NCI-H510A (cell line): Measurements from ENCODE around the gene PGAM2.
"Not testable (repeated sequence)": the region's sequence is repeated elsewhere in the genome, so short reads cannot be mapped to it uniquely, and the experiment has no call there.

ENCODE experiments used
- DNase-seq: peaks from one replicate; lab custom pipeline; 2025; lab: John Stamatoyannopoulos, UW

The PGAM2 gene

DNA sequence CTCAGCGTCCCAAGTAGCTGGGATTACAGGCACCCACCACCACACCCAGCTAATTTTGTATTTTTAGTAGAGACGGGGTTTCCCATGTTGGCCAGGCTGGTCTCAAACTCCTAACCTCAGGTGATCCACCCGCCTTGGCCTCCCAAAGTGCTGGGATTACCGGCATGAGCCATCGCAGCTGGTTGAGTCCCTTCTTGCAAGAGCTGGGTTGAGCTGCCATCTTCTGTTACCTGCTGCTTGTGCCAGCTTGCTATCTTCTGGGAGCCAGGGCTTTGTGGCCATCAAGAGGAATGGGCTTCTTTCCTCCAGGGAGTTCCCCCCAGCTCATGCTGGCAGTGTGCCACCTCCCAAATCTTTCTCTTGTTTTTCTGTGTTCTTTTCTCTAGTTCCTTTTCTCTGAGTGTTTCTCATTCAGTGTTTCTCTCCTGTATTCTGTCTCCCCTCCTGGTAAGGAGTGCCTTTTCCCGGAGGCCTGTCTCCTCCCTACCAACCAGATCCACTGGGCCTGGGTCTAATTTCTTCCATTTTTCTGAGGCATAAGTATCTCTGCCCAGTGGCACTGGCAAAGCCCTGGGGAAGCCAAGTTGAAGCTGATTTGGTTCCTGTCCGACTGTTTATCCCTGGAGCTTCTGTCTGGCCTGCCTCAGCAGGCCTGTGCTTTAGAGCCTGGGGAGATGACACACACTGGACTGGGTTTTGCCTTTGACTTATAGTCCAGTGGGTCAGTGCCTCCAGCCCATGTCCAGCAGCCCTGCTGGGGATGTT, 17.2 kb downstream of the PGAM2 start:
- DNase-seq: no peak

DNA sequence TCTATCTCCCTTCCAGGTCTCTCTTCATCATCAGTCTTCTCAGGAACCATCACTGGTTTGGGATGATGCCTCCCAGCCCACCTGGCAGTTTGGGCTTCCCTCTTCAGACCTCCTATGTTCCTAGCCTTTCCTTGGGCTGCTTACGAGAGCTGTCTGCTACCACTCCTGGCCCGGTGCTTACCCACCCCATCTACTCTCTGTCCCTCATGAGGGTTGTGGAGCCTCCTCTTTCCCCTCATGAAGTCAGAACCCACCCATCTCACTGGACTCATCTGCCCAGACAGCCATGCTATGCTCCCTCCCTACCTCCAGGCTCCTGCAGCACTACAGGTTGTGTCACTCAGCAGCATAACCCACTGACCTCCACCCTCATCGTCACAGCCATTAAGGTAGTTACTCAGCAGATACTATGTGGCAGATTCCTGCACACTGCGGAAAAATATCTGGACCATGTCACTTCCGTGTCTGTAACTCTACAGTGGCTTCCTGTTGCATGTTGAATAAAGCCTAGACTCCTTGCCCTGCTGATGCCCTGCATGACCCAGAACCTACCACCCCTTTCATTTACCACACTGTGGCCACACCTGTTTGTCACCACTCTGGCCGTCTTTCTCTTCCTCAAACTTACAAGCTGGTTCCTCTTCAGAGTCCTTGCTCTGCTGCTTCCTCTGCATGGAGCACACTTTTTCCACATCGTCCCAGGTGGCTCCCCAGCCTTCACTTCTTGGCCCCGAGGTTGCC, 18.9 kb downstream of the PGAM2 start:
- DNase-seq: no peak

DNA sequence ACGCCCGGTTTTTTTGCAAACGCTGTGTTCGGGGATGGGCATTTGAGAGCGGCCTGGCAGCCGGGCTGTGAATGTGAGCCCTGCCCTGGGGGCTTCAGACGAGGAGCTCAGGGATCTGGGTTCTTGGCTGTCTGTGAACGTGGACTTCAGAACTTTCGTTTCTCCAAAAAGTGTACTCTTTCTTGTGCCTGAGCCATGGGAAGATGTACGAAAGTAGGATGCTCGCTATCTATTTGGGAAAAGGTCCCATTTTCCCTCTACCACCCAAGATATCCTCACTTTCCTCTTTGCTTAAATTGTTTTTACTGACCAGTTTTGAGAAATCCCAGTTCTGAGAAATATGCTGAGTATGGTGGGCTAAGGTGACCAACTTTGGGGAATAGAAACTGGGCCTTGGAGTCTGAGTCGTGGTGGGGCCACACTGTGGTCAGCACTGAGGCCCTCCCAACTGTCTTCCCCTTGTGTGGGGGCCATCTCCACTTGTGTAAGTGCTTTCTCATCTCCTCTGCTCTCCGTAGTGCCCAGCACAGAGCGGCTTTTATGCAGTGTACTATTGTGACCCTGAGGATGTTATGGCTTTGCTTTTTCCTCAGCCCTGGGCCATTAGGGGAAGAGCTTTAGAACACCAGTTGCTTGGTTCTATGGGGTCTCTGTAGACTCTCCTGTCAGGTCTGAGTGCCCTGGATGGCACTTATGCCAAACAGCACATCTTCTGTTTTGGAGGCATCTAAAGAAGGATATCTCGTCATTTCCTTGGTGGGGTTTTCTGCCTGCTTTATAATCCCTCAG, 19.9 kb downstream of the PGAM2 start:
- no peak for DNase-seq

DNA sequence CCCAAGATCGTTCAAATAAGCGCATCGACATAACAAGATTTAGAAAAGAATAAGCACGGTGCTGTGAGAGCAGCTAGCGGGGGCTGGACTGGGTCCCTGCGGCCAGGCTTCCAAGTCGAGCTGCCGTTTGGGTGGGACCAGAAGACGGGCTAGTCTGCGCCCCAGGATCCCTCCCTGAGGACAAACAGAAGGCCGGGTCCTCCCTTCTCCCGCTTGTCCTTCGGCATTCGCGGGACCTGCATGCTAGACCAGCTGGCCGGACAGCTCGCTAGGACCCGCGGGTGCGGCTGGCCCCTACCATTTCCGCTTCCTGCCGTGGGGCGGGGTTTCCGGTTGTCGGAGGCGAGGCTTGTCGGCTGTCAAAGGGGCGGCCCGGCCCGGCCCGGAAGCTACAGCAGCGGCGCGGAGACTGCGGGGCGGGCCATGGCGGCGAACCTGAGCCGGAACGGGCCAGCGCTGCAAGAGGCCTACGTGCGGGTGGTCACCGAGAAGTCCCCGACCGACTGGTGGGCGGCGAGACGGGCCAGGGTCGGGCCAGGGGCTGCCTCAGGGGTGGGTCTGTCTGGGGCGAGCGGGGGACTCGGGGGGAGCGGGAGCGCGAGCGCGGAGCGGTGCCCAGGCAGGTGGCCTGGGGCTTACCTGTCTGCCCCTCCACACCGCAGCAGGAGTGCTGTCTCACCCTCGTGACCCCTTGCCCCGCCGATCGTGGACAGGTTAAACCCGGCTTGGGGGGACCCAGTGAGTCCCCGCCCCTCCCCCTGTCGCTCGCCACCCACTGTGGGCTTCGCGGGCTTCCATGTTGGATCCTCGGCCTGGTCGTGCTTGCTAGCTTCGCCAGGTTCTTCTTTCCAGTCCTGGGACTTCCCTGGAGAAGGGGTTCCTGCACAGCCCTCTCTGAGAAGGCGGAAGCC, 20.8 kb downstream of the PGAM2 start, which contains the start of gene DBNL:
DBNL (plus strand) TSS at position 388 of the 911 bp plus-strand sequence; CDS start at position 424, 36 bp downstream.
- DNase-seq: peak; percentile 68

DNA sequence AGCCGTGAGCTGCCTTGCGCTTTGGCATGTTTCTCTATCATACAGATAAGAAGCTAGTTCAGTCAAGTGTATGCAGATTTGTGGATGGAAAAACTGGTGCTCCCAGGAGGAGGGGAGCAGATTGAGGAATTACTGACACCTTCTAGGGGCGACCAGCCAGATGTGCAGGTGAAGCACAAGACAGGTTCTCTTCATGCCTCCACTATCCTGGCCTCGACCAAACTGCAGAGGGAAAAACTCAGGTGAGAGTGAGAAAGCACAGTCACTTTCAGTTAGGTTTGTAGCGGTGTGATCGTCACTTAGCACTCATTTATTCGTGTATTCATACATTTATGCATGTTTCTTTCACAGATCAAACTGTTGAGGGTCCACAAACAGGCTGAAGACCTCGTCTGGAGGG, 21.5 kb downstream of the PGAM2 start:
- DNase-seq: no peak

DNA sequence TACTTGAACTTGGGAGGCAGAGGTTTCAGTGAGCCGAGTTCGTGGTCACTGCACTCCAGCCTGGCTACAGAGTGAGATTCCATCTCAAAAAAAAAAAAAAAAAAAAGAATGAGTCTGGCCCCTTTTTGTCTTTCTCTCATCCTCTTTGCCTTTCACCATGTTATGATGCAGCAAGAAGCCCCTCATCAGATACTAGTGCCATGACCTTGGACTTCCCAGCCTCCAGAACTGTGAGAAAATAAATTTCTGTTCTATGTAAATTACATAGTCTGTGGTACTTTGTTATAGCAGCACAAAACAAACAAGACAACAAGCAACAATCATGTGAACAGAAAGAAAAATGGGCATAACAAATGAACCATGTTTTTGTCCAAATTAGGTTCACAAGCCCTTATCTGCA, 23.1 kb downstream of the PGAM2 start:
- no peak for DNase-seq

DNA sequence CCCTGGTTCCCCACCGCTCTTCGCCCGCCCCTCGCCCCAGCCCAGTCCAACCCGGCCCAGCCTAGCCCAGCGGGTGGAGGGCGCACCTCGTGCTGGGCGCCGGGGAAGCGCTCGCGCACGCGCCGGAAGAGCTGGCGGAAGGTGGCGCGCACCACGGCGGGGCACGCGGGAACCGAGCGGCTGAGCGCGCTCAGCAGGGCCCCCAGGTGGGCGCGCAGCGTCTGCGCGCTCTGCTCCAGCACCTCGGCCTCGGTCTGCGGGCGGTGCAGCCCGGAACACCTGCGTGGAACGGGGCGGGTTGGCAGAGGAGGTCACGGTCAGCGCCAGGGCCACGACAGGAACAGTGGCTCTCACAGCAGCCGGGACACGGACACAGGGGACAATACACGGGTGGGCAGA, 24.9 kb downstream of the PGAM2 start:
- DNase-seq: not testable (repeated sequence)

DNA sequence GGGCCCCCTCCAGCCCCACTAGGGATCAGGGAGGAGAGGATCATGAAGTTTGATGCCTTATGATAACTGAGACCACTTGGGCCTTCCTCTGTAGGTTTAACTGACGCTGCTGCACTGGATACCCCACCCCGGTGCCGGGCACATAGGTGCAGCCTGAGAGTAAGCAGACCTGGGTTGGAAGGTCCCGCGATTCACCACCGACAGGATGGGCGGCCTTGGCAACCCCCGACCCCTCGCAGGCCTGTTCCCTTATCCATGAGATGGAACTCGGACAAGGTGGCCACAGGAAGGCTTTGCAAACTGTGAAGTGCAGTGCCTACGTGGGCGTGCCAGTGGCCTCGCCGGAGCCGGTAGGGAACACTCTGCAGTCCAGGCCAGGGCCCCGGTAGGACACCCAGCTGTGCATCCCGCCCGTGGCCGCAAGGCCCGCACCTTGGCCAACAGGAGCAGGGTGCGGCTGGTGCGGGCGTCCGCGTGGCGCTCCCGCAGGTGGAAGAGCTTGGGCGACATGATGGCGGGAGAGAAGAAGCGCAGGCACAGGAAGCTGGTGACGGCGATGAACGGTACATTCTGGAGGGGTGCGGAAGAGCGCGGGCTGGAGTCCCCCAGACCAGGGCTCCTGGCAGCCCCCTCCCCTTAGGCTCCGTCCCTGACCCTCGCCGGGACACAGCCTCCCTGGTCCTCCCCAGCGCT, 25.4 kb downstream of the PGAM2 start:
- not testable (repeated sequence) for DNase-seq

DNA sequence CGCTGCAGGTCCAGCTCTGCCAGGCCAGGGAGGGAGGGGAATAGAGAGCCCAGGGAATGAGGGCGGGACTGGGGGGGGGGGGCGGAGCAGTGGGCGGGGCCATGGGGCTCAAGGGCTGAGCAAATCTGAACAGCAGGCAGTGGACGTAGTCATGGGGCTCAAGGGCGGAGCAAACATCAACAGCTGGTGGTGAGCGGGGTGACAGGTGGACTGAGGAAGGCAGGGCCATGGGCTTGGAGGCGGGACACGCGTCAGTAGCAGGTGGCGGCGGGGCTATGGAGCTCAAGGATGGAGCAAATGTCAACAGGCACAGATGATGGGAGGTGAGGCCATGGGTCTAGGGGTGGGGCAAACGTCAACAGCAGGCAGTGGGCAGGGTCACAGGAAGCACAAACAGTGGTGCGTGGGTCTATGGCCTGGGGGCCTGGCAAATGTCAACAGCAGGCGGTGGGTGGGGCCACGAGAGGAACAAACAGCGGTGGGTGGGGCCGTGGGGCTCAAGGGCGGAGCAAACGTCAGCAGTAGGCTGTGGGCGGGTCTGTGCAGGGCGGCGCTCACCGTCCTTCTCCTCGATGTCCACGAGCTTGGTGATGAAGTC, 26.3 kb downstream of the PGAM2 start:
- peak; percentile 84 for DNase-seq

DNA sequence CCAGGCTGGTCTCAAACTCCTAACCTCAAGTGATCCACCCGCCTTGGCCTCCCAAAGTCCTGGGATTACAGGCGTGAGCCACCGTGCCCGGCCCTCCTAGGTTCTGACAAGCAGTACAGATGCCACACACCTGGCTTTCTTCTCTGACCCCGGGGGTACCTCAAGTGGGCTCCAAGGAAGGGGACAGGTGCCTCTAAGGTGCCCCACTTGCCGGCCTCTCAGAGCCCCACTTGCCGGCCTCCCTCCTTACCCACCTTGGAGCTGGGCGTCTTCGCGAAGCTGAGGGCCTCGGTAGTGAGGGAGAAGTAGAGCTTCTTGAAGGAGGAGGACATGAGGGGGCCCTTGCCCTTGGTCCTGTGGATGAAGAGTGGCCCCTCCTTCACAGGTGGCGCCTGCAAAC, 26.8 kb downstream of the PGAM2 start:
- not testable (repeated sequence) for DNase-seq

DNA sequence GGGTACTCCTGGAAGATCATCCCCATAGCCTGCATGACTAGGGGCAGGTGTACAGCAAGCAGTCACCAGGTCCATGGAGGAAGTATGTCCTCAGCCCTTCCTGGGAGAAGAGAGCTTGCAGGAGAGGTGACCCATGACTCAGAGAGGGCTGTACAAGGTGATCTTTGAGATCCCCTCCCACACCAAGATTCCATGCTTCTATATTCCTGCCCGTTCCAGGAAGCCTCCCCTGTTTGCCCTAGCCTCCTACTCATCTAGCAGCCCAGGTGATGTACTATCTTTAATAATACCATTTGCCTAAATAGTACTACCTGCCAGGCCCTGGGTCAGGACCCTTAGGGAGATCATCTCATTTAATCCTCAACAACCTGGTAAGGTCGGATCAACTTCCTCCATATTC, 27.4 kb downstream of the PGAM2 start:
- not testable (repeated sequence) for DNase-seq

DNA sequence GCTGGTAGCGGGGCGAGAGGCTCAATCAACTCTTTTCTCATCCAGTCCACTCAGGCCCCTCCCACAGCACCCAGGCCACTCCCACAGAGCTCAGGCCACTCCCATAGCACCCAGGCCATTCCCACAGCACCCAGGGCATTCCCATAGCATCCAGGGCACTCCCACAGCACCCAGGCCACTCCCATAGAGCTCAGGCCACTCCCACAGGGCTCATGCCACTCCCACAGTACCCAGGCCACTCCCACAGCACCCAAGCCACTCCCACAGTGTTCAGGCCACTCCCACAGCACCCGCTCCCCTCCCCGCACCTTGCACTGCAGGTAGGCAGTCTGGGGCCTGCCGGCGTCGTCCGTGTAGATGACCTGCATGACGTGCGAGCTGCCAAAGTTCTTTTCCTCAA, 29.0 kb downstream of the PGAM2 start:
- not testable (repeated sequence) for DNase-seq

DNA sequence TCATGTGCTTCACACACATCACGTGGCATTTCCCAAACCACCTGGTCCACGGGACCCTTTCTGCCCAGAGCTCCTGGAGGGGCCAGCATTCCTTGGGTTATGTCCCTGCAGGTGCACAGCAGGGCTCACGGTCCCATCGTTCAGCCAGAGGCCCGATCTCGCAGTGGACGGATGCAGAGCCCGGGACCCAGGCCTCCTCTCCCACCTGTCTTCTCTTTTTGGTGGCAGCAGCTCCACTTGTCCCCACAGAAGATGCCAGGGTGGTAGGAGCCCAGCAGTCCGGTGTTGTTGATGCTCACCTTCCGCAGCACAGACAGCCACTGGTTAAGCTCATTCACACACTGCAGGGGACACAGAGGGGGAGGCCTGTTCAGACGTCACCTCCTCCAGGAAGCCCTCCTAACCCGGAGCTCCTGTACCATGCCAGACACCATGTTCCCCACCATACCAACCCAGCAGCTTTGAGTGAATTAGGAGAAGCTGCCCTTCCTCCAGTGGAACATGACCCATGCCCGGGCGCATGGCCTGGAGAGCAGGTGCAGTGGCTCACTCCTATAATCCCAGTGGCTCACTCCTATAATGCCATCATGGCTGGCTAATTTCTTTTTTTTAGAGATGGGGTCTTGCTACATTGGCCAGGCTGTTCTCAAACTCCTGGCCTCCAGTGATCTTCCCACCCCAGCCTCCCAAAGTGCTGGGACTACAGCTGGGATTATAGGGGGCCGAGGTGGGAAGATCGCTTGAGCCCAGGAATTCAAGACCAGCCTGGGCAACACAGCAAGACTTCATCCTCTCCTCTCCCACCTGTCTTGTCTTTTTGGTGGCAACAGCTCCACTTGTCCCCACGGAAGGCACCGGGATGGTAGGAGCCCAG, 31.2 kb downstream of the PGAM2 start:
- DNase-seq: not testable (repeated sequence)

DNA sequence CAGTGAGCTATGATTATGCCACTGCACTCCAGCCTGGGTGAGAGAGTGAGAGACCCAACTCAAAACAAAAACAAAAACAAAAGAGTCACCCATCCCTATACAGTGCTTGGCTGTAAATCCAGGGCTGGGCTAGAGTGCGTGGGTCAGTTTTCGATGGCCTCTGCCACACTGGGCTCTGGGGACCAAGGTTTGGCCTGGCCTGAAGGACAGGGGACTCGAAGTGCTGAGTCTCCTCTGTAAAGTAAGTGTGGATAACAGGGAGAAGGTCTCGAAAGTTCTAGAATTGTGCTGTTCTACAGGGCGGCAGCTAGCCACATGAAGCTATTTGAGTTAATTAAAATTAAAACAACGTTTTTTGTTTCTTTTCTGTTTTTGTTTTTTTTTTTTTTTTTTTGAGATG, 33.3 kb downstream of the PGAM2 start:
- DNase-seq: not testable (repeated sequence)

DNA sequence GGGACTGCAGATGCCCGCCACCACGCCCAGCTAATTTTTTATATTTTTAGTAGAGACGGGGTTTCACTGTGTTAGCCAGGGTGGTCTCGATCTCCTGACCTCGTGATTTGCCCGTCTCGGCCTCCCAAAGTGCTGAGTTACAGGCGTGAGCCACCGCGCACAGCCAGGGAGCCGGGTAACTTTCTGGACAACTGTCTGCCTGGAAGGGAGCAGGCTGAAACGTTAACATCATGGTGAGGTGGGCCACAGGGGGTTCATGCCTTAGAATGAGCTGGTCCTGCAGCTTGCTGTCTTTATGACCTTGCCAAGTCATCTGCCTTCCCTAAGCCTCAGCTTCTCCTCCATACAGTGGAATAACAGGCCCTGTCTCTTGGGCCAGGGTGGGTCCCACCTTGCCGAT, 34.0 kb downstream of the PGAM2 start:
- not testable (repeated sequence) for DNase-seq

DNA sequence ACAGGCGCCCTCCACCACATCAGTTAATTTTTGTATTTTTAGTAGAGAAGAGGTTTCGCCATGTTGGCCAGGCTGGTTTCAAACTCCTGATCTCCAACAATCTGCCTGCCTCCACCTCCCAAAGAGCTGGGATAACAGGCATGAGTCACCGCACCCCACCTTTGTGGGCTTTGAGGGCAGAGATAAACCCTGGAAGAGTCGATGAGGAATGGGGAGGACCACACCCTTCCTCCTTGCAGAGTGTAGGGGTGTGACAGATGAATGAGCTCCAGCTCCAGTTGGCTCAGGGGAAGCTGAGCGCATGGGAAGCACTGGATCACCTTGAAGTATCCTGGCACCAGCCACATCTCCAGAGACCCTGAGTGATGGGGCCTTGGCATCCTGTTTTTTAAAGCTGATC, 35.3 kb downstream of the PGAM2 start:
- DNase-seq: not testable (repeated sequence)

DNA sequence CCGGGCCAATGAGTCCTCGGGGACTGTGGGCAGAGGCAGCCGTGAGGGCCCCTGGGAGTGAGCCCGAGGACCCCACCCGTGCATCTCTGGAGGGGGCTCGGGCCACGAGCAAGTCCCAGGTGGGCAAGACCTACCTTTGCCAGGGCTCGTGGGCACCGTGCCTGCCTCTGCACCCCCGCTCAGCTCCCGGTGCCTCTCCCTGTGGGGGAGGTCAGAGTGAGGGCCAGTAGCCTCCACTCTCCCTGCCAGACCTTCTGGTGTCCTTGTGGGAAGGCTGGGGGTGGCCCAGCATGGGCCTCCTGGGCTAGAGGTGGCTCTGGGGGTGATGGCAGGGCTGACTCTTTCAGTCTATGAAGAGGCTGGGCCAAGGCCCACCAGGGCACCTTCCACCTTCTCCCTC, 35.9 kb downstream of the PGAM2 start:
- DNase-seq: not testable (repeated sequence)

DNA sequence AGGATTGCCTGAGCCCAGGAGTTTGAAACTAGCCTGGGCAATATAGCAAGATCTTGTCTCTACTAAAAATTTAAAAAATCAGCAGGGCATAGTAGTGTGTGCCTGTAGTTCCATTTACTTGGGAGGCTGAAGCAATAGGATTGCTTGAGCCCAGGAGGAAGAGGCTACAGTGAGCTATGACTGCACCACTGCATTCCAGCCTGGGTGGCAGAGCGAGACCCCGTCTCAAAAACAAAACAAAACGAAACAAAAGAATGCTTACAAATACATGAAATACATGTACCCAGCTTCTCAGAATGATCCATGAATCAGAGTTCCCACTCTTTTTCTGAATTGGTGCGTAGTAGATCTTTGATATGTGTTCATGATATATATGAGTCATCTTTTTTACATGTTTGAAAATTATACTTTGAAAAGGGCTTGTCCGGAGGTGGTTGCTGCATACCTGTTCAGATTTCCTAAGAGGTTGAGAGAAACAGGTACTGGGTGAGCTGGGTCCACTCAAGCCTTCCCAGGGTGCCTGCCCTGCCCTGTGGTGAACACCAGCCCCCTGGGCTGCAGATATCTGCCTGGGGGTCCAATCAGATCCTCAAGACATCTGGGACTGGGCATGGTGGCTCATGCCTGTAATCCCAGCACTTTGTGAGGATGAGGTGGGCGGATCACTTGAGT, 42.4 kb downstream of the PGAM2 start:
- DNase-seq: not testable (repeated sequence)

DNA sequence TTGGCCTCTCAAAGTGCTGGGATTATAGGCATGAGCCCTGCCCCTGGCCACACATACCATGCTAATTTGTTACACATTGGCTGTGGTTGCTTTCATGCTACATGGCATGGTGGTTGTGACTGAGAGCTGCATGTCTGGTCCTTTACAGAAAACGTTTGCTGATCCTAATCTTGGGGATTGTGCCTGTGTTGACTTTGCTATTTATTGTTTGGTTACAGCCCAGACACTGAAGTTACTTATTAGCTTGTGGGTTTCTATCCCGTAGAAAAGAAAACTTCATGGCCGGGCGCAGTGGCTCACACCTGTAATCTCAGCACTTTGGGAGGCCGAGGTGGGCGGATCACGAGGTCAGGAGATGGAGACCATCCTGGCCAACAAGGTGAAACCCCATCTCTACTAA, 43.3 kb downstream of the PGAM2 start:
- not testable (repeated sequence) for DNase-seq
